HG02970 (cell line): Measurements from ENCODE around the gene RLN3.
"Not testable (repeated sequence)": the region's sequence is repeated elsewhere in the genome, so short reads cannot be mapped to it uniquely, and the experiment has no call there.

Experiments
- ATAC-seq: cut with Tn5 transposase; IDR thresholded peaks from one replicate; pipeline ENCODE4 v1.9.1; 2021; ENCODE audit warnings: mild to moderate bottlenecking, moderate library complexity, moderate number of reproducible peaks; ENCODE audit not compliant: unreplicated experiment, low FRiP score

RLN3 gene

DNA sequence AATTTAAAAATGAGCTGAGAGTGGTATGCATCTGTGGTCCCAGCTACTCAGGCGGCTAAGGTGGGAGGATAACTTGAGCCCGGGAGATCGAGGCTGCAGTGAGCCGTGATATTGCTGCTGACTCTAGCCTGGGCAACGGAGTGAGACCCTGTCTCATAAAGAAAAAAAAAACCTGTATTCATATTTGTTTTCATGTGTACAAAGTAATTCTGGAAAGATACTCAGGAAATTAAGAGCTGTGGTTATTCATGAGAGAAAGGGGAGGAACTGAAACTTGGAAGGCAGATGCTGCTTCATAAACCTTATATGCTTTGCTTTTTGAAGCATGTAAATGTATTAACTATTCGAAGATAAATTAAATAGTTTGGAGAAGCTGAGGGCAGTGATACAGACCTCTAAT is 8.8 kb upstream of the RLN3 start:
- no peak for ATAC-seq

DNA sequence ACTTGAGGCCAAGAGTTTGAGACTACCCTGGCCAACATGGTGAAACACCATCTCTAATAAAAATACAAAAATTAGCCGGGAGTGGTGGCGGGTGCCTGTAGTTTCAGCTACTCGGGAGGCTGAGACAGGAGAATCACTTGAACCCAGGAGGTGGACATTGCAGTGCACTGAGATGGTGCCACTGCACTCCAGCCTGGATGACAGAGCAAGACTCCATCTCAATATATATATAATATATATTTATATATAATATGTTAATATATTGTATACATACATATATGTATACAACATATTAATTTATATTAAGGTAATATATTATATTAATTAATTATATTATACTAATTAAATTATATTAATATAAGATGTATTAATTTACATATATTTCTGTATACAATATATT is 8.2 kb upstream of the RLN3 start:
- not testable (repeated sequence) for ATAC-seq

DNA sequence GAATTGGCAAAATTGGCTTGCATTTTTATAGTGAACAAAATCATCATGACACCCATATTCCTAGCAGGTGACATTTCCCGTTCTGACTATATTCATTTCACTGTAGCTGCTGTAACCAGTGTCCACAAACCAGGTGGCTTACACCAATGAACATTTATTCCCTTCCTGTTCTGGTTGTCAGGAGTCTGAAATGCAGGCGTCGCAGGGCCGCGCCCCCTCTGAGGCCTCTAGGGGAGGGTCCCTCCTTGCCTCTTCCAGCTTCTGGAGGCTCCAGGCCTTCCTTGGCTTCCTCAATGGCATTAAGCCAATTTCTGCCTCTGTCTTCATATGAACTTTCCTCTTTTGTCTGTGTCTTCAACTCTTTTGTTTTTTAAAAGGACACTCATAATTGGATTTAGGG is 6.5 kb upstream of the RLN3 start:
- no peak for ATAC-seq

GRCh38 chr19:14022469-14022868 is 5.5 kb upstream of the RLN3 start:
- no peak for ATAC-seq

DNA sequence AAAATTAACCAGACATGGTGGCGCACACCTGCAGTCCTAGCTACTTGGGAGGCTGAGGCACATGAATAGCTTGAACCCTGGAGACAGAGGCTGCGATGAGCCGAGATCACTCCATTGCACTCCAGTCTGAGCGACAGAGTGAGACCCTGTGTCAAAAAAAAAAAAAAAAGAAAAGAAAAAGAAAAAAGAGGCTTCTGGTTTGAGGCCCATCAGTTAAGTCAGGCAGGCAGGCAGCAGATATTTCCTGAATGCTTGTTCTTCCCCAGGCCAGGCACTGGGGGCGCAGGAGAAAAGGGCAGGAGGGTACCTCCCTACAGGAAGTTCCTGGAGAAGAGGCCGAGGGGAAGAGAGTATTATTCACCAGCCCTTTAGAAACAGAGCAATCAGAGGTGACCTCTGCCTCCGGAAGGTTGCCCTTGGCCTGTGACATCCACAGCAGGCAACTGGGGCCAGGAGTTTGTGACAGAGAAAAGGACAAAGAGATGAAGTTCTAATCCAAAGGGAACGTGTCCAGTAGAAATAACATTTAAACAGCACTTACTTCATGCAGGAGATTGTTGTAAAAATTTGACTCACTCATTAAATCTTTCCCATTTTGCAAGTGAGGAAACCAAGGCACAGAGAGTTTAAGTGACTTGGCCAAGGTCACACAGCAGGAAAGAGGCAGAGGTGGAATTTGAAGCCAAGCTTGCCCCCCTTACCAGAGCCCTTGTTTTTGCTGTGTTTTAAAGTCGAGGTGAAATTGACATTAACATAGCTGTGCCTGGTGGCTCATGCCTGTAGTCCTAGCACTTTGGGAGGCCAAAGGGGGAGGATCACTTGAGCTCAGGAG is 4.3 kb upstream of the RLN3 start:
- ATAC-seq = no peak

DNA sequence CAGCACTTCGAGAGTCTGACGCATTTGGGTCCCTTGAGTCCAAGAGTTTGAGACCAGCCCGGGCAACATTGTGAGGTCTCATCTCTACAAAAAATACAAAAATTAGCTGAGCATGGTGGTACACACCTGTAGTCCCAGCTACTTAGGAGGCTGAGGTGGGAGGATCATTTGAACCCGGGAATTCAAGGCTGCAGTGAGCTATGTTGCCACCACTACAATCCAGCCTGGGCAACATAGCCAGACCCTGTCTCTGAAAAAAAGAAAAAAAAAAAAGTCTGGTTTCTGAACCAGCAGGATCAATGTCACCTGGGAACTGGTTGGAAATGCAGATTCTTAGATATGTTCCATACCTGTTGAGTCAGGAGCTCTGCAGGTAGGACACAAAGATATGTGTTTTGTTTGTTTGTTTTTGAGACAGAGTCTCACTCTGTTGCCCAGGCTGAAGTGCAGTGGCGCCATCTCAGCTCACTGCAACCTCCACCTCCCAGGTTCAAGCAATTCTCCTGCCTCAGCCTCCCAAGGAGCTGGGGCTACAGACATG is 1.2 kb upstream of the RLN3 start:
- ATAC-seq = not testable (repeated sequence)

- ATAC-seq = no peak
Observed at GRCh38 chr19:14028901-14029300, 953 bp downstream of the RLN3 start.

- no peak for ATAC-seq
Observed at GRCh38 chr19:14030997-14031718, 3.2 kb downstream of the RLN3 start.

GRCh38 chr19:14031719-14032480 is 4.0 kb downstream of the RLN3 start, which contains the start of gene IL27RA:
IL27RA (plus strand) TSS chr19:14031762; CDS start chr19:14031873, 111 bp downstream.
- no peak for ATAC-seq

DNA sequence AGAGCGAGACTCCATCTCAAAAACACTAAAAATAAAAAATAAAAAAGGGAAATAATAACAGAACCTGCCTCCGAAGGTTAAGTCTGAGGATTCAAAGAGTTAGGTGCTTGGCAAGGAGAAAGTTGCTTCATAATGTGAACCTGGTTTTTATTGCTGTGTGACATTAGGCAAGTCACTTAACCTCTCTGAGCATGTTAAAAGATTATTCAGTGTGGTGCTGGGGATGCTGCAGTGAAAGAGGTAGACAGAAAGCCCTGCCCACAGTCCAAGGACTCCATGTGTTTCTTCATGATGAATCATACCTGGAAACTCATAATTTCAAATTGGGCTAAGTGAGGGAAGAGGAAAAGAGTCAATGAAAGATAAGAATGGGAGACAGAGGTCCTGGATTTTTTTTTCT is 6.0 kb downstream of the RLN3 start:
- ATAC-seq = no peak

DNA sequence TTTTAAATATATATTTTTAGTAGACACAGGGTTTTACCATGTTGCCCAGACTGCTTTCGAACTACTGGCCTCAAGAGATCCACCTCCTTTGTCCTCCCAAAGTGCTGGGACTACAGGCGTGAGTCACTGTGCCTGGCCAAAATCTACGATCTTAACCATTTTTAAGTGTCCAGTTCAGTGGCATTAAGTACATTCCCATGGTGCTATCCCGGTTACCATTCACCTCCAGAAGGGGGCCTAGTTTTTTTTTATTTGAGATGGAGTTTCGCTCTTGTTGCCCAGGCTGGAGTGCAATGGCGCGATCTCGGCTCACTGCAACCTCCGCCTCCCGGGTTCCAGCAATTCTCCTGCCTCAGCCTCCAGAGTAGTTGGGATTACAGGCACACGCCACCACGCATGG is 7.2 kb downstream of the RLN3 start:
- not testable (repeated sequence) for ATAC-seq

DNA sequence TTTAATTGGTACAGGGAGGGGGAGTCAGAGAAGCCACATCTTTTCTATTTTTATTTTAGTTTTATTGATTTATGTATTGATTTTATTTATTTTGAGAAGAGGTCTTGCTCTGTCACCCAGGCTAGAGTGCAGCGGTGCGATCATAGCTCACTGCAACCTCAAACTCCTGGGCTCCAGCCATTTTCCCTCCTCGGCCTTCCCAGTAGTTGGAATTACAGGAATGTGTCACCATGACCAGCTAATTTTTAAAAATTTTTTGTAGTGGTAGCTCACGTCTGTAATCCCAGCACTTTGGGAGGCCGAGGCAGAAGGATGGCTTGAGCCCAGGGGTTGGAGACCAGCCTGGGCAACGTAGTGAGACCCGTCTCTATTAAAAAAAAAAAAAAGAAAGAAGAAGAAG is 7.8 kb downstream of the RLN3 start:
- ATAC-seq = no peak

GRCh38 chr19:14039181-14039580 is 11.2 kb downstream of the RLN3 start:
- no peak for ATAC-seq

DNA sequence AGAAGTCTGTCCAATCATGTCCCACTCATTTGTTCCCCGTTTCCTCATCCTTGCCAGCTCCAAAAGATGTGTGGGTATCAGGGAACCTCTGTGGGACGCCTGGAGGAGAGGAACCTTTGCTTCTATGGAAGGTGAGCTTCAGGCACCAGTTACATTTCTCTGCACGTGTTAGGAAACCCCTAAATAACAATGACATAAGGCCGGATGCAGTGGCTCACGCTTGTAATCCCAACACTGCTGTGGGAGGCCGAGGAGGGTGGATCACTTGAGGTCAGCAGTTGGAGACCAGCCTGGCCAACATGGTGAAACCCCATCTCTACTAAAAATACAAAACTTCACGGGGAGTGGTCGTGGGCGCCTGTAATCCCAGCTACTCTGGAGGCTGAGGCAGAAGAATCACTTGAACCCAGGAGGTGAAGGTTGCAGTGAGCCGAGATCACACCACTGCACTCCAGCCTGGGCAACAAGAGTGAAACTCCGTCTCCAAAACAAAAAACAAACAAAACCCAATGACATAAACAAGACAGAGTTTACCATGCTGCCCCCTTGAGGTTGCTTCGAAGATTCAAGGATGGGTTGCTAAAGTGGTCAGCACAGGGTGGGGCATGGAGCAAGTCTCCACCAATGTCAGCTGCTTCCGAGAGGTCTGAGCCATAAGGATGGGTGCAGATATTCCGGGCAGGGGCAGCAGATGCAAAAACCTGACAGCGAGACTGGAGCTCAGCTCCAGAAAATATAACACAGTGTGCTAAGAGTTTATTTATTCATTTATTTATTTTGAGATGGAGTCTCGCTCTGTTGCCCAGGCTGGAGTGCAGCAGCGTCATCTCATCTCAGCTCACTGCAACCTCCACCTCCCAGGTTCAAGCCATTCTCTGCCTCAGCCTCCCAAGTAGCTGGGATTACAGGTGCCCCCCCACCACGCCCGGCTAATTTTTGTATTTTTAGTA is 15.0 kb downstream of the RLN3 start:
- not testable (repeated sequence) for ATAC-seq

DNA sequence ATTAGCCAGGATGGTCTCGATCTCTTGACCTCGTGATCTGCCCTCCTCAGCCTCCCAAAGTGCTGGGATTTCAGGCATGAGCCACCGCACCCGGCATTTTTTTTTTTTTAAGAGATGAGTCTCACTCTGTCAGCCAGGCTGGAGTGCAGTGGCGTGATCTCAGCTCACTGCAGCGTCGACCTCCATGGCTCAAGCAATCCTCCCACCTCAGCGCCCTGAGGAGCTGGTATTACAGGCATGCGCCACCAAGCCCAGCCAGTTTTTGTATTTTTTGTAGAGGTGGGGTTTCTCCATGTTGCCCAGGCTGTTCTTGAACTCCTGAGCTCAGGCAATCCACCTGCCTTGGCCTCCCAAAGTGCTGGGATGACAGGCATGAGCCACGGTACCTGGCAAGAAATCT is 19.9 kb downstream of the RLN3 start:
- ATAC-seq = not testable (repeated sequence)

DNA sequence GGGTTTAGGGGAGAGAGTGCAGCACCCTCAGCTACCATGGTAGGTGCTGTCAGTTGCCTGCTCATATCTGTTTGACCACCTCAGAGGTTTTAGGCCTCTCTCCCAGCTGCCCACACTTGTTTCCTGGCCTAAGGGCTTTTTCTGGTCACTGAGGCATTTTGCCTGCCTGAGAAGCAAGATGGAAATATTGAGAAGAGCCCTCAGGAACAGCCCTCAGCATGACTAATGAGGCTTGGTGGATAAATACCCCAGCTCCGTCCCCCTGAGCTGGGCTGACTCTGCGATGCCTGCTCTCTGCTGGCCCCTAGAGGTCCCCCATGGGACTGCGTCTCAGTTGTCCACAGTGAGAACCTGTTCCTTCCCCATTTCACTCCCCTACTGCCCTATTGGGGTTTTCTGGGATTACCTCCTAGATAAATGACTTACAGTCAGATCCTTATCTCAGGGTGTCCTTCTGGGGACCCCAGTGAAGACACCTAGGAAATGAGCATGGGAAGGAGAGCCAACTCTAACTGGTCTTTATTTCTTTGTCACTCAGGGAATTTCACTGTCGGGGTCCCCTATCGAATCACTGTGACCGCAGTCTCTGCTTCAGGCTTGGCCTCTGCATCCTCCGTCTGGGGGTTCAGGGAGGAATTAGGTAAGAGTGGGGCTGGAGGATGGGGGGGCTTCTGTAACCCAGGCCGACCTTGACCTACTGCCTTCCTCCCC is 20.6 kb downstream of the RLN3 start:
- ATAC-seq = no peak

- ATAC-seq = no peak
Observed at GRCh38 chr19:14050512-14050911, 22.6 kb downstream of the RLN3 start.

- not testable (repeated sequence) for ATAC-seq
Observed at GRCh38 chr19:14050961-14051360, 23.0 kb downstream of the RLN3 start.

- no peak for ATAC-seq
Observed at GRCh38 chr19:14051980-14052379, 24.0 kb downstream of the RLN3 start.
